Measurements from ENCODE around the gene DDX5.
"Not testable (repeated sequence)": the region's sequence is repeated elsewhere in the genome, so short reads cannot be mapped to it uniquely, and the experiment has no call there.

Gene DDX5

DNA sequence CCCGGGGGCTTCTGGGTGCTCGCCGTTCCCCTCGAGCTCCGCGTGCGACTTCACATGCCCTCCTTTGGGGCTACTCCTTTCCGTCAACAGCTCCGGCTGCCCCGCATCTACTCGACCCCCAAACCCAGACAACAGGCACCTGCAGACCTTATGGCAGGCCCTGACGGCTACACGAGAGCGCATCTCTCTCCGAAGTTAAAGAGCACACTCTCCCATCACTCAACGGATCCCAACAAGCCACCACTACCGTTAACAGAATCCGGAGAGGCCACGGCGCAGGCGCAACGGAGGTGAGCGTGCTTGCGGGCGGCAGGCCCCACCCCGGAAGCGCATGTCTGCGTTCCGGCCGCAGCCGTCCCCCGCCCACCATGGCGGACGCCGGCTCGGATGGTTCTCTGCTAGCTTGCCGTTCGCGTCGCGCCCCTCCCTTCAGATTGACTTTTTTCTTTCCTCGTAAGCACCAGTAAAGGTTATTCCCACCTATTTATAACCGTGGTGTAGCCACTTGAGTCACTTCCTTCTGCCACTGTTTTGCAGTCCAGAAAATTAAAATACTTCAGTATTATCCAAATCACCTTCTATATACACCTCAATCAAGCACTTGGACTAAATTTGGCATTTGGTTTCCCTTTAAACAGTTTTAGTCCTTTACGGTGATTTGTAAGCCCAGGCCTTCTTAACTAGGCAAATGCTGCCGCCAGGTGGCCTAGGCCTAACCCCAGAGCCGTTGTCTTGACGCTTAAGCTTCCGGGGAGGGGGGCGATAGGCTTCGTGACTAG lies 9.1 kb downstream of the DDX5 start, which contains the start of gene POLG2:
TSS of gene POLG2 (minus strand) at position 269 of the 779 bp plus-strand sequence. CDS start at position 183, 86 bp downstream.
- TF ChIP-seq Cebpa-rat (IDR thresholded peaks at IDR 0.05), result no peak
- Histone ChIP-seq H4K20me1 (peaks cover 87% of the 10 kb centered on the region), H3K36me3 (peaks cover 54% of the 10 kb centered on the region), H3K27ac (peak within 1 kb of the TSS; percentile 86), H3K9me3 (no peaks in the 10 kb centered on the region), H3K4me3 (peak within 1 kb of the TSS; percentile 74), H3K4me2 (peak within 1 kb of the TSS; percentile 87), H3K4me1 (peaks cover 80% of the 10 kb centered on the region), H3K27me3 (no peaks in the 10 kb centered on the region), H3K9ac (peak within 1 kb of the TSS; percentile 85)

DNA sequence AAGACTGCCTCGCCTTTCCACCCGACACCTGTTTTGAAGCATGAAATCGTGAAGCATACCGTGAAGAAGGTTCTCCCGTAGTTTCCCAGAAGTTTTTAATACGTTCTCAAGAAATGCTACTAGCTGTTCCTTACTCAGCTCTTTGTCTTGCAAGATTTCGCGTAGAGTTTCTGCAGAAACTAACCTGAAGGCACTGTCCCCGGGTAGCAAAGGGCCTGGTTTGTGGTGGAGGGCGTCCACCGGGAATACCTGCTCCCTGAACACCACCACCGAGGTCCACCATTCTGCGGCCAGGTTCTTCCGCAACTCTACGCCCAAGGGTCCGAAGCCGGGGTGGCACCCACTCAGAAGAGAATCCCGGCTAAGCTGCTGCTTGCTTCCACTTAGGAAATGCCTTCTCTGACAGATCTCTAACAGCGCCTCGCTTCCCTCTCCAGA lies 9.7 kb downstream of the DDX5 start:
- Histone ChIP-seq H4K20me1 (peaks cover 87% of the 10 kb centered on the region), H3K9ac (peak overlapping the region; percentile 85), H3K27ac (peak overlapping the region; percentile 86), H3K27me3 (no peaks in the 10 kb centered on the region), H3K36me3 (peaks cover 54% of the 10 kb centered on the region), H3K9me3 (no peaks in the 10 kb centered on the region), H3K4me1 (peaks cover 74% of the 10 kb centered on the region), H3K4me3 (peak overlapping the region; percentile 74), H3K4me2 (peak overlapping the region; percentile 87)
- TF ChIP-seq Cebpa-rat (IDR thresholded peaks at IDR 0.05), result no peak

DNA sequence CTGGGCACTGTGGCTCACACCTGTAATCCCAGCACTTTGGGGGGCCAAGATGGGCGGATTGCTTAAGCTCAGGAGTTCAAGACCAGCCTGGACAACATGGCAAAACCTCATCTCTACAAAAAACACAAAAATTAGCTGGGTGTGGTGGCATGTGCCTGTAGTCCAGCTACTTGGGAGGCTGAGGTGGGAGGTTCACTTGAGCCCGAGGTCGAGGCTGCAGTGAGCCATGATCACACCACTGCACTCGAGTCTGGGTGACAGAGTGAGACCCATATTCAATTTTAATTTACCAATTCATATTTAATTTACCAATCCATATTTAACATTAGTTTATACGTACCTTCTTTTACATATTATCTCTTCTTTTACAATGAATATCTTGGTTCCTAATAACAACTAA lies 10.8 kb downstream of the DDX5 start:
- Histone ChIP-seq H3K36me3 (peaks cover 54% of the 10 kb centered on the region), H3K4me2 (peak overlapping the region; percentile 87), H3K4me3 (peak overlapping the region; percentile 74), H3K4me1 (peaks cover 64% of the 10 kb centered on the region), H3K27ac (peak overlapping the region; percentile 86; the same call in 1 of the 2 replicates), H4K20me1 (peaks cover 84% of the 10 kb centered on the region), H3K9ac (peak overlapping the region; percentile 85; the same call in 1 of the 2 replicates)
- H3K27me3 ChIP-seq, H3K9me3 ChIP-seq: not testable (repeated sequence)

DNA sequence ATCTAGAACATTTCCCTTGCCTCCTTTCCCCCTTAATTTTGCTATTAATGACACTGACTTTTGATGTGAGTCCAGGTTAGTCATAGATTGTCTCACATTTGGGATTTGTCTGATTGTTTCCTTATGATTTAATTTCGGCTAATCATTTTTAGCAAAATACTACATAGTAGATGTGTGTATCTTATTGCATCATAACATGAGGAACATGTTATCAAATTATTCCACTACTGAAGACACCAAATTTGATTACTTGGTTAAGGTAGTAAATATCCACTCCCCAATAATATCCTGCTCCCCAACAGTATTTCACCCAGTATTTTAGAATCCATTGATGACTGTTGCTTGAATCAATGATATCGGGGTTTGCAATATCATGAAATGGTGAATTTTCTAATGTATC lies 12.0 kb downstream of the DDX5 start:
- peak overlapping the region; percentile 85; the same call in 1 of the 2 replicates for H3K9ac ChIP-seq

DNA sequence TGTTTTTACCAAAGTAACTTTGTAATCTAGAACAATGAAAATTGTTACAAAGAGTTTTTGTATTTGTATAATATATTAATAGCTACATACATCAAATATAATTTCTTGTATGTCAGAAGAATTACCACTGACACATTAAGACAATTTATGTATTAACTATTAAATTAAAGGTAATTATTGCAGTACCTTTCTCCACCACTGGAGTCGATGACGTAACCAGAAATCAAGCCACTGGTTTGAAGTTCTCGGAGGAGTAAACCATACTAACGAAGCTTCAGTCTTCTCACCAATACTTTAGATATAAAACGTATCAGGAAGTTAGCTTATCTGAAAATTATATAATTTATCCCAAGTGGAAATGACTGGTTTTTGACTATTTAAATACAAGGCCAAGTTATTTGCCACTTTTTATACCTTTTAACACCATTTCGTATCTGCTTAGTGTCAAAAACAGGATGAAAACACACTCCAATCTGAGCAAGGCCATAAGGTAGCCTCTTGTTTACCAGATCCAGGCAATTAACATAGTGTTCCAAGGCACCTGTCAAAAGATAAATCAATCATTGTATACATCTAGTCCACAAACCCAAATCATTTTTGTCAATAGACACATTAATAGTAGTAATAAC lies 13.5 kb downstream of the DDX5 start:
- peaks cover 57% of the 10 kb centered on the region for H4K20me1 ChIP-seq
- no peak overlapping the region for H3K9ac ChIP-seq
- peaks cover 62% of the 10 kb centered on the region for H3K36me3 ChIP-seq
- no peaks in the 10 kb centered on the region for H3K27me3 ChIP-seq
- no peak overlapping the region for H3K27ac ChIP-seq
- H3K4me2 ChIP-seq, result peak overlapping the region; percentile 18; the same call in 1 of the 2 replicates
- peak; percentile 47; the same call in 1 of the 2 replicates for TF ChIP-seq Cebpa-rat (IDR thresholded peaks at IDR 0.05)
- H3K9me3 ChIP-seq, result no peaks in the 10 kb centered on the region
- no peak overlapping the region for H3K4me3 ChIP-seq
- H3K4me1 ChIP-seq, result peaks cover 37% of the 10 kb centered on the region

More for the DNA sequence above, 12.0 kb downstream of the DDX5 start:
- Histone ChIP-seq H3K4me2 (peak overlapping the region; percentile 87), H3K36me3 (peaks cover 54% of the 10 kb centered on the region), H3K4me1 (peaks cover 52% of the 10 kb centered on the region), H3K9me3 (no peaks in the 10 kb centered on the region), H3K4me3 (peak overlapping the region; percentile 74), H4K20me1 (peaks cover 72% of the 10 kb centered on the region), H3K27ac (no peak overlapping the region), H3K27me3 (no peaks in the 10 kb centered on the region)
- TF ChIP-seq Cebpa-rat (IDR thresholded peaks at IDR 0.05), result no peak

DNA sequence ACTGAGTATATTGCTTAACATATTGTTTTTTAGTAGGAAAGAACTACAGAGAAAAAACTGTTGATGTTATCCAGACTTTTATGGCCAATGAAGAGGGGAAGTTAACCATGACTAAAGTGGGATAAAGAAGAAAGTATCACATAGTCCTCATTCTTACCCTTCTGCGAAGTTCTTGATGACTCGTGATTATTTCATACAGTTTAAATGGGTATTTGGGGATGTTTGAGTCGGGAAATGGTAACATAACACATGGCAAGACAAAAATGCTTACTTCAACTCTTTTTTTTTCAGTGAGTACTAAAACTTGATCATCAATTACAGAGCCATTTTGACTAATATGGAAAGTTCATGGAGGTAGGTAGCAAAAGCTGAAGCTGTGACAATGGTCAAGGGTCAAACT lies 14.1 kb downstream of the DDX5 start:
- peaks cover 32% of the 10 kb centered on the region for H3K4me1 ChIP-seq
- H3K36me3 ChIP-seq, result peaks cover 68% of the 10 kb centered on the region
- H3K9ac ChIP-seq, result no peak overlapping the region
- no peaks in the 10 kb centered on the region for H3K9me3 ChIP-seq
- H3K4me3 ChIP-seq, result no peak overlapping the region
- peaks cover 51% of the 10 kb centered on the region for H4K20me1 ChIP-seq
- no peak overlapping the region for H3K27ac ChIP-seq
- TF ChIP-seq Cebpa-rat (IDR thresholded peaks at IDR 0.05), result no peak
- H3K27me3 ChIP-seq, result no peaks in the 10 kb centered on the region
- no peak overlapping the region for H3K4me2 ChIP-seq

DNA sequence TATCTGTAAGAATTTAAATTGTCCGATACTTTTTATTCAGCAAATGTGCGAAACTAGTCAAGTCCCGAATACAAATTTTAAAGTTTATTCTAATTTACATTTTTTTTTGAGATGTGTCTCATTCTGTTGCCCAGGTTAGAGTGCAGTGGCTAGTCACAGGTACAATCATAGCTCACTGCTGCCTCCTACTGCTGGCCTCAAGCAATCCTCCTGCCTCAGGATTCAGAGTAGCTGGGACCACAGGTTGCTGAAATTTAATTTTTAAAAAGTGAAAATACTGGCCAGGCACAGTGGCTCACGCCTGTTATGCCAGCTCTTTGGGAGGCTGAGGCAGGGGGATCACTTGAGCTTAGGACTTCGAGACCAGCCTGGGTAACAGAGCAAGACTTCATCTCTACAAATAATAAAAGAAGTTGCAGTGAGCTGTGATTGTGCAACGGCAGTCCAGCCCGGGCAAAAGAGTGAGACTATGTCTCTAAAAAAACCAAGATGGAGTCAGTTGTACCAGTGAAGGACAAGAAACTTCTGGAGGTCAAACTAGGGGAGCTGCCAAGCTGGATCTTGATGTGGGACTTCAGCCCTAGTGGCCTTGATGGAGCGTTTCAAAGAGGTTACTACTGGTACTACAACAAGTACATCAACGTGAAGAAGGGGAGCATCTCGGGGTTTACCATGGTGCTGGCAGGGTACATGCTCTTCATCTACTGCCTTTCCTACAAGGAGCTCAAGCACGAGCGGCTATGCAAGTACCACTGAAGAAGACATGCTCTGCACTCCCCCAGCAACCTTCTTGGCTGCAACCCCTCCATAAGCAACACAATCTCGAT lies 14.8 kb downstream of the DDX5 start:
- H4K20me1 ChIP-seq, result peaks cover 51% of the 10 kb centered on the region
- H3K4me1 ChIP-seq, result peaks cover 32% of the 10 kb centered on the region
- no peaks in the 10 kb centered on the region for H3K9me3 ChIP-seq
- H3K4me3 ChIP-seq, result no peak overlapping the region
- H3K27me3 ChIP-seq, result no peaks in the 10 kb centered on the region
- no peak overlapping the region for H3K27ac ChIP-seq
- 0 out of 2 replicates have a peak, but pooled peaks have one; percentile 44 for TF ChIP-seq Cebpa-rat (IDR thresholded peaks at IDR 0.05)
- no peak overlapping the region for H3K4me2 ChIP-seq
- H3K9ac ChIP-seq, result no peak overlapping the region
- peaks cover 71% of the 10 kb centered on the region for H3K36me3 ChIP-seq

DNA sequence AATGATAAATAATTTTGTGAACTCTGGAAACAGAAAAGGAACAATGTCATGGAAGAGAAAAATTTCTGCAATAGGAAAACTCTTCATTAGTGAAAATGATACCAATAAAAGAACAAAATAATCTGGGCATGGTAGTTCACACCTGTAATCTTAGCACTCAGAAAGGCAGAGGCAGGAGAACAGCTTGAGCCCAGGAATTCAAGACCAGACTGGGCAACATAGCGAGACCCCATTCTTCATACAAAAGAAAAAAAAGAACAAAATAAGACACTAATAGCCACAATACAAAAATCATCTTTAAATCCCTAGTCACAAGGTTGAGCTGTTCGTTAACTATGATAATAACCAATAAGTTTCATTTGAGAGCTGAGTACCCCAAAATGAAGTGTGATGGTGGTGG lies 17.8 kb downstream of the DDX5 start:
- H4K20me1 ChIP-seq, result peaks cover 21% of the 10 kb centered on the region; the same call in 1 of the 2 replicates
- H3K36me3 ChIP-seq, result peaks cover 95% of the 10 kb centered on the region
- H3K27ac ChIP-seq, result no peak overlapping the region
- no peaks in the 10 kb centered on the region for H3K27me3 ChIP-seq
- H3K9me3 ChIP-seq, result no peaks in the 10 kb centered on the region
- H3K9ac ChIP-seq, result no peak overlapping the region
- no peak overlapping the region for H3K4me3 ChIP-seq
- no peak overlapping the region for H3K4me2 ChIP-seq
- peaks cover 5% of the 10 kb centered on the region; the same call in 1 of the 2 replicates for H3K4me1 ChIP-seq
- TF ChIP-seq Cebpa-rat (IDR thresholded peaks at IDR 0.05), result no peak

DNA sequence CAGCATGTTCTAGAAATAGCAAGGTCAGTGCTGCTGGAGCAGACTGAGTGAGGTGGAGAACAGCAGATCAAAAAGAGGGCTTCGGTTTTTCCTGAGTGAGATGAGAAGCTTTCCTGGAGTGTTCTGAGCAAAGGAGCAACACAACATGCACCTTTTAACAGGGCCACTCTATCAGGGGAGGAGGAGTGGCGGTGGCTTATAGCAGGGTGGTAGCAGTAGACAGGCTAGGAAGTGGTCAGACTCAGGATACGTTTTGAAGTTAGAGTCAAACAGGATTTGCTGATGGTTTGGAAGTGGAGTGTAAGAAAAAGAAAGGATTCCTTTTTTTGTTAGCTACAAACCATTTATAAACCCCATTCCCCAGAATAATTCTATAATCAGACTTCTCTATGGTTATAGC lies 21.7 kb downstream of the DDX5 start:
- Histone ChIP-seq H3K9me3 (no peaks in the 10 kb centered on the region), H3K27ac (no peak overlapping the region), H4K20me1 (no peaks in the 10 kb centered on the region; the same call in 1 of the 2 replicates), H3K9ac (no peak overlapping the region), H3K4me2 (no peak overlapping the region), H3K4me1 (no peaks in the 10 kb centered on the region), H3K4me3 (no peak overlapping the region), H3K27me3 (no peaks in the 10 kb centered on the region), H3K36me3 (peaks cover 94% of the 10 kb centered on the region)
- no peak for TF ChIP-seq Cebpa-rat (IDR thresholded peaks at IDR 0.05)
